Measurements from ENCODE around the gene LHPP.

DNA sequence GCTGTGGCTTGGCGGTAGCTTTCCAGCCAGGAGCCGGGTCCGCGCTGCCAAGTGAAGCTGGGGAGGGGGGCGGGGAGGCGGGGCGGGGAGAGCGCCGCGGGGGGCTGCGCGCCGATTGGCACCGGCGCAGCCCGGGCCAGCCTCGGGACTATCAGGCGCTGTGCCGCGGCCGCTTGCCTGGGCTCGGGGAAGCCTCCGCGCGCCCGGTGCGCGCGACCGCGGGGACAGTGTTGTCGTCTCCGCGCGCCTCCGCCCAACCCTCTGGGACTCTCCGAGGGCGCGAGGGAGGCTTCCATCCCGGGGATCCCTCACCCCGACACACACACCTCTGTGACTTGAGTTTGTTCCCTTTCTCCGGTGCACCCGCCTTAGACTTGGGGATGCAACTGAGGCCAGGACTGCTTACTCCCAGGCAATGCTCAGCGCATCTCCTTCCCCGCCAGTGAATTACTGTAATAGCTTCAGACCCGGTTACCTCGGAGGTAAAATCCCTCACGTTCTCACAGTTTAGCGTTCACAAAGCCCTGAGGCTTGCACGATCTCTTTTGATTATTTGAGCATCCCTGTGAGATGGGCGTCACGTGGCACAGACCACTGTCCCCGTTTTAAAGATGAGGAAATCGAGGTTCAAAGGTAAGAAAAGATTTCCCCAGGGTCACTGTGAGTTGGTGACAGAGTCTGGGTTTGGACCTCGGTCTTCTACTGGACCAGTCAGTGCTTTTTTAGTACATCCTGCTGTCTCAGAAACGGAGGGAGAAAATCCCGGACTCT, 11.4 kb upstream of the LHPP start, which contains the start of gene NKX1-2:
- TF ChIP-seq POLR2A (IDR thresholded peaks at IDR 0.05; ENCODE audit: extremely low read depth, insufficient read length): no peak
- TF ChIP-seq, protein P1, sequence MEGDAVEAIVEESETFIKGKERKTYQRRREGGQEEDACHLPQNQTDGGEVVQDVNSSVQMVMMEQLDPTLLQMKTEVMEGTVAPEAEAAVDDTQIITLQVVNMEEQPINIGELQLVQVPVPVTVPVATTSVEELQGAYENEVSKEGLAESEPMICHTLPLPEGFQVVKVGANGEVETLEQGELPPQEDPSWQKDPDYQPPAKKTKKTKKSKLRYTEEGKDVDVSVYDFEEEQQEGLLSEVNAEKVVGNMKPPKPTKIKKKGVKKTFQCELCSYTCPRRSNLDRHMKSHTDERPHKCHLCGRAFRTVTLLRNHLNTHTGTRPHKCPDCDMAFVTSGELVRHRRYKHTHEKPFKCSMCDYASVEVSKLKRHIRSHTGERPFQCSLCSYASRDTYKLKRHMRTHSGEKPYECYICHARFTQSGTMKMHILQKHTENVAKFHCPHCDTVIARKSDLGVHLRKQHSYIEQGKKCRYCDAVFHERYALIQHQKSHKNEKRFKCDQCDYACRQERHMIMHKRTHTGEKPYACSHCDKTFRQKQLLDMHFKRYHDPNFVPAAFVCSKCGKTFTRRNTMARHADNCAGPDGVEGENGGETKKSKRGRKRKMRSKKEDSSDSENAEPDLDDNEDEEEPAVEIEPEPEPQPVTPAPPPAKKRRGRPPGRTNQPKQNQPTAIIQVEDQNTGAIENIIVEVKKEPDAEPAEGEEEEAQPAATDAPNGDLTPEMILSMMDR (IDR thresholded peaks at IDR 0.05; ENCODE audit: low read depth, low read length): no peak
- TF ChIP-seq, protein P2, sequence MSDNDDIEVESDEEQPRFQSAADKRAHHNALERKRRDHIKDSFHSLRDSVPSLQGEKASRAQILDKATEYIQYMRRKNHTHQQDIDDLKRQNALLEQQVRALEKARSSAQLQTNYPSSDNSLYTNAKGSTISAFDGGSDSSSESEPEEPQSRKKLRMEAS (IDR thresholded peaks at IDR 0.05; ENCODE audit: low read depth, low read length): no peak

All from NB4 (cell line).